HG03354 (cell line): ENCODE results near the gene CD72.
"Not testable (repeated sequence)": the region's sequence is repeated elsewhere in the genome, so short reads cannot be mapped to it uniquely, and the experiment has no call there.

ENCODE experiments used
- ATAC-seq: cut with Tn5 transposase; IDR thresholded peaks from one replicate; pipeline ENCODE4 v1.9.1; 2021; ENCODE audit warnings: mild to moderate bottlenecking; ENCODE audit not compliant: unreplicated experiment, poor library complexity, severe bottlenecking

CD72 gene

GRCh38 chr9:35599763-35600604, 18.2 kb downstream of the CD72 start:
- ATAC-seq = no peak

GRCh38 chr9:35598866-35599590, 19.2 kb downstream of the CD72 start:
- no peak for ATAC-seq

GRCh38 chr9:35596907-35597306, 21.3 kb downstream of the CD72 start:
- ATAC-seq = not testable (repeated sequence)

- no peak for ATAC-seq
Observed at GRCh38 chr9:35594471-35594870, 23.7 kb downstream of the CD72 start.

- ATAC-seq = no peak
Observed at GRCh38 chr9:35593581-35593980, 24.6 kb downstream of the CD72 start.

GRCh38 chr9:35588506-35588905, 29.7 kb downstream of the CD72 start:
- not testable (repeated sequence) for ATAC-seq

GRCh38 chr9:35584681-35585080, 33.5 kb downstream of the CD72 start:
- ATAC-seq = not testable (repeated sequence)

- ATAC-seq = not testable (repeated sequence)
Observed at GRCh38 chr9:35583521-35583920, 34.7 kb downstream of the CD72 start.

- ATAC-seq = not testable (repeated sequence)
Observed at GRCh38 chr9:35579659-35580227, 38.5 kb downstream of the CD72 start.

- no peak for ATAC-seq
Observed at GRCh38 chr9:35579130-35579529, 39.1 kb downstream of the CD72 start.

- no peak for ATAC-seq
Observed at GRCh38 chr9:35577486-35577885, 40.7 kb downstream of the CD72 start.

- ATAC-seq = no peak
Observed at GRCh38 chr9:35575478-35575877, 42.7 kb downstream of the CD72 start.

GRCh38 chr9:35574578-35575122, 43.6 kb downstream of the CD72 start:
- no peak for ATAC-seq

GRCh38 chr9:35570709-35571504, 47.3 kb downstream of the CD72 start:
- no peak for ATAC-seq

GRCh38 chr9:35569206-35569605, 49.0 kb downstream of the CD72 start:
- ATAC-seq = peak; percentile 73

GRCh38 chr9:35568196-35568595, 50.0 kb downstream of the CD72 start:
- no peak for ATAC-seq

- no peak for ATAC-seq
Observed at GRCh38 chr9:35566417-35566816, 51.8 kb downstream of the CD72 start.

GRCh38 chr9:35564658-35565061, 53.6 kb downstream of the CD72 start:
- ATAC-seq = no peak

- ATAC-seq = no peak
Observed at GRCh38 chr9:35563791-35564197, 54.4 kb downstream of the CD72 start.
